HUES48 (cell line): ENCODE data around the gene PROSER3.
"Not testable (repeated sequence)": the region's sequence is repeated elsewhere in the genome, so short reads cannot be mapped to it uniquely, and the experiment has no call there.

Source experiments
- H3K27ac ChIP-seq: one replicate; pipeline ENCODE4 v1.7.0; 2013; ENCODE audit warnings: low read depth, low read length, inconsistent platforms
- H3K27me3 ChIP-seq: 2 replicates; pipeline ENCODE4 v1.6.1; 2013; ENCODE audit warnings: mild to moderate bottlenecking, low read length; ENCODE audit not compliant: control insufficient read depth, insufficient read depth
- H3K36me3 ChIP-seq: 2 replicates; pipeline ENCODE4 v1.6.1; 2013; ENCODE audit warnings: low read length; ENCODE audit not compliant: control insufficient read depth, insufficient read depth
- H3K4me1 ChIP-seq: 2 replicates; pipeline ENCODE4 v1.6.1; 2013; ENCODE audit warnings: mild to moderate bottlenecking, low read length; ENCODE audit not compliant: control insufficient read depth, insufficient read depth
- H3K4me3 ChIP-seq: 2 replicates; pipeline ENCODE4 v1.5.1; 2013; ENCODE audit warnings: mild to moderate bottlenecking, low read depth, low read length
- H3K9ac ChIP-seq: 2 replicates; pipeline ENCODE4 v1.6.1; 2013; ENCODE audit warnings: mild to moderate bottlenecking, low read depth, low read length, moderate library complexity
- H3K9me3 ChIP-seq: 2 replicates; pipeline ENCODE4 v1.6.1; 2013; ENCODE audit warnings: low read length; ENCODE audit not compliant: control insufficient read depth, insufficient read depth

PROSER3 gene

GRCh38 chr19:35789978-35790944 lies 32.3 kb downstream of the PROSER3 start:
- no peaks in the 10 kb centered on the region for H3K27me3 ChIP-seq
- H3K4me1 ChIP-seq, result peaks cover 5% of the 10 kb centered on the region; the same call in 1 of the 2 replicates
- H3K27ac ChIP-seq, result no peak overlapping the region
- H3K4me3 ChIP-seq, result no peak overlapping the region
- H3K9ac ChIP-seq, result no peak overlapping the region
- no peaks in the 10 kb centered on the region for H3K9me3 ChIP-seq
- no peaks in the 10 kb centered on the region for H3K36me3 ChIP-seq

DNA sequence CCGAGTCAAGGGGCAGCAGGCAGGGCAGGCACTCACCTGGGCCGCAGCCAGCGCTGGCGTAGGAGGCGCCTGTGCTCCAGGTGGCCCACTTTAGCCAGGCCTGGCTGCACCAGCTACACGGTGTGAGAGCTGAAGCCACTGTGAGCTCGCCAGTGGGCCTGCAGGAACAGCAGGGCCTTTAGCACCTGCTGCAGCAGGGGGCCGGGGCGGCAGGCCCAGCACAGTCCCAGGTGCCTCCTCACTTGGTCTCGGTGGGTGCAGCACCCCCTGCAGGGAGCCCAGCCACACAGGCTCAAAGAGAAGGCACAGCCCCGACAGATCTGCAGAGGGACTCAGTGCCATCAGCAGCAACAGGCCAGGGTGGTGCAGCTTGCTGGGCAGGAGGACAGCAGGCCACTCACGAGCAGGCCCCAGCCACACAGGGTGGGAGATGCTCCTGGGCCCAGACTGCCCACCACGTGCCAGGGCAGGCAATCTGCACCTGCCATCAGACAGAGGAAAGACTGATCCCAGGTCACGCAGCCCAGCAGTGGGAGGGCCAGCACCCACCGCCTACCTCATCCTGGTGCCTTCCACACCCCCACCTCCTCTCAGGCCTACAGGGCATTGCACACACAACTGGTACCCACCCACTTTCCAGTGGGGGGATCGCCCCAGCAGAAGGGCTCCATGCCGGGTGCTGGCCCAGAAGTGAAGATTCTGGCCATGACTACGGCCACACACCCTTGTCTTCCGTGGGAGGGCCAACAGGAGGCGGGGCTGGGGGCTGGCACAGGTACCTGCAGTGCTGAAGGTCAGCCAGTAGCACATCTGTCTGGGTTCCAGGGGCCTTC lies 33.2 kb downstream of the PROSER3 start:
- no peaks in the 10 kb centered on the region for H3K4me1 ChIP-seq
- no peaks in the 10 kb centered on the region for H3K36me3 ChIP-seq
- no peak overlapping the region for H3K27ac ChIP-seq

DNA sequence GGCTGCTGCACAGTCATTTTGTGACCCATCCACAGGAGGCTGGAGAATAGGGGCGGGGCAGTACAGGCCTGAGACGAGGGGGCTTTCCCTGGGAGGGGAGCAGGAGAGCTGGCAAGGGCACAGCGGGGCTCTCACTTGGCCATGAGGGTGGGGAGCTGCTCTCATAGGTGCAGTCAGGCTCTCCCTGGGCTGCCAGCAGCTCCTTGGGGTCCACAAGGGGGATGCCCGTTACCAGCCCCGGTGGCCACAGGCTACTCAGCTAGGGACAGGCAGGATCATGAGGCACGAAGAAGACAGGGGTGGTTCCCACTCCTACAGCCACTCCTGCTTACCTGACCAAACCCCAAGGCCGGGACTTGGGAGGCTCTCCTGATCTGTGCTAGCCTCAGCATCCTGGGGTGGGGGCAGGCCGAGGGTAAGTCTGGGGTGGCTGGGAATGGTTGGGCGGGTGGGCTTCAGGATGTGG lies 33.9 kb downstream of the PROSER3 start:
- Histone ChIP-seq H3K4me1 (no peaks in the 10 kb centered on the region; the same call in 1 of the 2 replicates), H3K27ac (no peak overlapping the region), H3K9me3 (no peaks in the 10 kb centered on the region)

More for the DNA sequence above, 33.2 kb downstream of the PROSER3 start:
- Histone ChIP-seq H3K9ac (no peak overlapping the region), H3K27me3 (peaks cover 7% of the 10 kb centered on the region), H3K9me3 (no peaks in the 10 kb centered on the region), H3K4me3 (no peak overlapping the region)

DNA sequence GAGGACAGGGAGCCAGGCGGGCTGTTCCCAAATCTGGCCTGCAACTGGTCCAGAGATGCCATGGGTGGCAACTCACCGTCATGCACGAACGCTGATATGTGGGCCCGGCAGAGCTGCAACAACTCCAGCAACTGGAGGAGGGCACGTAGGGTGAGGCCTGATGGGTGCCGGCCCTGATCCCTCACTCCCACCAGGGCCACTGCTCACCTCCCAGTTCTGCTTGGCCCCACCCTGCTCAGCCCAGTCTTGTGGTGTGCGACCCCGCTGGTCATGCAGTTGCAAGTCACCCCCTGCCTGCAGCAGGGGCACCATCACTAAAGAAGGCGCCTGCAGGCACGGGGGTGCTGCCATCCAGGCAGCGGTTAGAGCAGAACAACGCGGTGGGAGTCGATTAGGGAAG lies 34.3 kb downstream of the PROSER3 start:
- Histone ChIP-seq H3K27me3 (peaks cover 18% of the 10 kb centered on the region), H3K4me1 (no peaks in the 10 kb centered on the region; the same call in 1 of the 2 replicates), H3K4me3 (no peak overlapping the region), H3K9me3 (no peaks in the 10 kb centered on the region), H3K9ac (no peak overlapping the region), H3K27ac (no peak overlapping the region), H3K36me3 (no peaks in the 10 kb centered on the region)

More for the DNA sequence above, 33.9 kb downstream of the PROSER3 start:
- Histone ChIP-seq H3K9ac (no peak overlapping the region), H3K4me3 (no peak overlapping the region), H3K27me3 (peaks cover 14% of the 10 kb centered on the region), H3K36me3 (no peaks in the 10 kb centered on the region)

- H3K4me3 ChIP-seq, result no peak overlapping the region
- H3K36me3 ChIP-seq, result no peaks in the 10 kb centered on the region
- no peak overlapping the region for H3K27ac ChIP-seq
- H3K27me3 ChIP-seq, result peaks cover 22% of the 10 kb centered on the region
- peaks cover 3% of the 10 kb centered on the region; the same call in 1 of the 2 replicates for H3K4me1 ChIP-seq
- H3K9ac ChIP-seq, result no peak overlapping the region
- no peaks in the 10 kb centered on the region for H3K9me3 ChIP-seq
Observed at GRCh38 chr19:35792888-35793287, 34.9 kb downstream of the PROSER3 start.

DNA sequence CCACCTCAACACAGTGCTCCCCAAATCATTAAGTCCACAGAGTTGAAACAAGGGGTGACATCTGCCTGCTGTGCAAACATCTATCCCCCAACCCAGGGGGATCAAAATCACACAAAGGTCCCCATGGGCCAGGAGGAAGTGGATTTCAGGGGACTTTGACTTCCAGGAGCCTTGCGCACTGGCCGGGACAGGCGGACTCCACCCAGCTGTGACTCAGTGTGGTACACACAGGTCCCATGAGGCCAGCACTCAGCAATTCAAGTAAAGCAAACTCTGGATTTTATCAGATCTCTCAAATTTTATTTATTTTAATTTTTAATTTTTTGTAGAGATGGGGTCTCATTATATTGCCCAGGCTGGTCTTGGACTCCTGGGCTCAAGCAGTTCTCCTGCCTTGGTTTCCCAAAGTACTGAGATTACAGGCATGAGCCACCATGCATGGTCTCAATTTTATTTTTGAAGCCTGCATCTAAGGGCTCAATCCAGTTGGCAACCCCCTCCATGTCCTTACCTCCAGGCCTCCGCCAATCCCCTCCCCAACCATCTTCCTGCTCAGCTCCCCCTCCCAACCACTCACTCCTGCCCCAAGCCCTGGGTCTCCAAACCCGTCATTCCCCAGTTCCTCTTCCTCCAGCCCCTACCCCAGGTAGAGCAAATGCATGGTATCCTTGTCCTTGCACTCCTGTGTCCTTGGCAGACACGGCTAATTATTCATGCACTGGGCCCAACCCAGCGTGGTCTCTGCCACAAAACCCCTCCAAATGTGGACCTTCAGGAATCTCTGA lies 35.6 kb downstream of the PROSER3 start:
- H3K4me1 ChIP-seq, result peaks cover 5% of the 10 kb centered on the region; the same call in 1 of the 2 replicates
- H3K27ac ChIP-seq, result no peak overlapping the region
- no peak overlapping the region for H3K9ac ChIP-seq
- H3K36me3 ChIP-seq, result no peaks in the 10 kb centered on the region
- H3K4me3 ChIP-seq, result no peak overlapping the region
- H3K9me3 ChIP-seq, result no peaks in the 10 kb centered on the region
- peaks cover 27% of the 10 kb centered on the region for H3K27me3 ChIP-seq

- not testable (repeated sequence) for H3K27ac ChIP-seq, H3K4me1 ChIP-seq, H3K4me3 ChIP-seq, H3K36me3 ChIP-seq, H3K9ac ChIP-seq, H3K9me3 ChIP-seq
- H3K27me3 ChIP-seq, result peaks cover 27% of the 10 kb centered on the region
Observed at GRCh38 chr19:35795564-35795963, 37.6 kb downstream of the PROSER3 start.

- peak overlapping the region; percentile 44 for H3K4me3 ChIP-seq
- no peaks in the 10 kb centered on the region for H3K9me3 ChIP-seq
- peaks cover 5% of the 10 kb centered on the region; the same call in 1 of the 2 replicates for H3K4me1 ChIP-seq
- no peak overlapping the region for H3K27ac ChIP-seq
- H3K9ac ChIP-seq, result no peak overlapping the region
- H3K27me3 ChIP-seq, result peaks cover 27% of the 10 kb centered on the region
- H3K36me3 ChIP-seq, result no peaks in the 10 kb centered on the region
Observed at GRCh38 chr19:35796645-35797542, 38.9 kb downstream of the PROSER3 start.

DNA sequence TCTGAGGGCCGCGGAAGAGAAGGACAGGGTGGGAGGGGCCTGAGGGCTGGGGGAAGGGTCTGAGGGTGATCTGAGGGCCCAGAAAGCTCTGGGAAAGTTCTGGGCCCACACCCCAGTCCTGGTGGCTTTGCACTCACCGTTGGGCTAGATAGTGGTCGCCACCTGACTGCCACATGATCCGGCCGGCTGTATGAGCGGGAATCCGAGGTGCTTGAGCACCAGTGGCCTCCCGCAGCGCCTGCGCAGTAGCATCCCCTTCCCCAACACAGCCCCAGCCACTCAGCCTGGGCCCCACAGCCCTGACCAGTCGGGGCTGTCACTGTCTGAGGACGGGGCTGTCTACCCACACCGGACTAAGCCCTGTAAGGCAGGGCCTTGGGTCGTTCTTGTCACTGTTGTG lies 39.7 kb downstream of the PROSER3 start:
- H3K4me3 ChIP-seq, result peak overlapping the region; percentile 23; the same call in 1 of the 2 replicates
- H3K4me1 ChIP-seq, result peaks cover 5% of the 10 kb centered on the region; the same call in 1 of the 2 replicates
- H3K27ac ChIP-seq, result no peak overlapping the region
- no peaks in the 10 kb centered on the region for H3K36me3 ChIP-seq
- peaks cover 27% of the 10 kb centered on the region for H3K27me3 ChIP-seq
- no peak overlapping the region for H3K9ac ChIP-seq
- no peaks in the 10 kb centered on the region for H3K9me3 ChIP-seq
